Activated CD4-positive, CD25-positive, alpha-beta regulatory T cell treated with anti-CD3 and anti-CD28 coated beads, Interleukin-2, amount 50 U/mL, for 24 hours (primary cell): ENCODE results near the gene AFDN.

Source experiments
- ATAC-seq, 2 donors: fragments of 150-1000 bp; cut with Tn5 transposase; one replicate each; pipeline ENCODE4 v1.10.0; 2021; ENCODE audit warnings: mild to moderate bottlenecking in 1 of 2, moderate library complexity in 1 of 2

AFDN gene

DNA sequence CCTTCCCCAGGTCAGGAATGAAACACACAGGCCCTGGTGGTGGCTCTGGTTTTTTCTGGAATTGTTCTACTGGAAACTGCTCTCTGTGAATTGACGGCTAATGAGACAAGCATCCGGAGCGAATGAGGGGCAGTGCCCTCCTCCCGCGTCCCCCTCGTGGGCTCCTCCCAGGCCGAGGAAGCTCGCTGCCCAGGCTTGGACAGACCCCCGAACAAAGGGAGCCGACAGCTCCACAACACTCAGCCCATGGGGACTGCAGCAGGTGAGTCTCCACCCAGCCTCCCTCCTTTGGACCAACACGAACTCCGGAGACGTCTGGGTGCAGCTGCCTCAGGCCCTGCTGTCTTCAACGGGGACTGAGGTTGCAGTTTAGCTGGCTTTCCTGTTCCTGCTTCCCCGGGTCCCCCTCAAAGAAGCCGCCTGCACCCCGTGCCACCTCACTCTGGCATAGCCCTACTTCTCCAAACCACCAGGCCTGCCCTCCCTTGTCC, 31.3 kb upstream of the AFDN start:
- no peak for ATAC-seq

DNA sequence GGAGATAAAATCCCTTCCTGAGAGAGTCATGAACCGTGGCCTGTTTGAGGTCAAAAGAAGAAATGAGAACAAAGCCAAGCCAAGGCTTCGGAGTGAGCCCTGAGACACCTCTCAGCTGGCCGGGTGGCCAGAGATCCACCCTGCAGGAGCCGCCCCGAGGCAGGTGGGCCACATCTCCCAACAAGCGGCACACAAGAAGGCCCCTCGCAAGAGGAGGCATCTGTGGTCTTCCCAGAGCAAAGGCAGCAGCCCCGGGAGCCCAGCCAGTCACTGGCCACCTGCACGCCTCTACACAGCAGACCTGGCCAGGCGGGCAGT, 30.9 kb upstream of the AFDN start:
- ATAC-seq: no peak

DNA sequence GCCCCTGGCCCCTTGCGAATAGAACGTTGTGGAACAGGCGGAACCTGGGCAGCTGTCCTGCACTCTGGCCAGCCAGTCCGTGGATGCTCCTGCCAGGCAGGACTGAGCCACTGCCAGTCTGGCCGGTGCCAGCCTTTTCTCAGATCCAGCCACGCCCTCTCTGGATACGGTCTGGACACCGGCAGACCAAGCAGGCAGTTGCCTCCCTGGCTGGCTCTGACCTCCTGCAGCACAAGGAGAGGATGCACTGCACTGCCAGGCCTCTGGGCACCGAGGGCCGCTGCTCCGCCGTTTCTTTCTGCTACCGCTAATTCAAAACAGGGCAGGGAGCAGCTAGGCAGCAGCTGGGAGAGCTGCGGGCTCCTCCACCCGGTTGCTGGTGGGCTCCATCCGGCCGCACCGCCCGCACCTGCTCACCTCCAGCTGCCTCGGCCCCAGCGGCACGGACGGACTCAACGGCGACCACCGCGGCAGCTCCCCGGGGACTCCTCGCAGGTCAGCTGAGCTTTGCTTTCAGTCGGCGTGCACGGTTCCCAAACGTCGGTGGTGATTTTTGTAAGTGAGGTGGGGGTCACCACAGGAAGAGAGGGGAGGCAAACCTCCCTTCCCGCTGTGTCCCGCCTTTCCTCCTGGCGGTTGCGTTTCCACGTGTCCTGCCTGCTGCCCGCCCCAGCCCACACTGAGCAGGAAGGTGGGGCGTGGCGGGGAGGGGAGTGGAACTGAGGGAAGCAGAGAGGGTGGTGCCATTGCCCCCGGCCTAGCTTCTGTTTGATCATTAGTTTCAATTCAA, 30.3 kb upstream of the AFDN start:
- no peak for ATAC-seq

DNA sequence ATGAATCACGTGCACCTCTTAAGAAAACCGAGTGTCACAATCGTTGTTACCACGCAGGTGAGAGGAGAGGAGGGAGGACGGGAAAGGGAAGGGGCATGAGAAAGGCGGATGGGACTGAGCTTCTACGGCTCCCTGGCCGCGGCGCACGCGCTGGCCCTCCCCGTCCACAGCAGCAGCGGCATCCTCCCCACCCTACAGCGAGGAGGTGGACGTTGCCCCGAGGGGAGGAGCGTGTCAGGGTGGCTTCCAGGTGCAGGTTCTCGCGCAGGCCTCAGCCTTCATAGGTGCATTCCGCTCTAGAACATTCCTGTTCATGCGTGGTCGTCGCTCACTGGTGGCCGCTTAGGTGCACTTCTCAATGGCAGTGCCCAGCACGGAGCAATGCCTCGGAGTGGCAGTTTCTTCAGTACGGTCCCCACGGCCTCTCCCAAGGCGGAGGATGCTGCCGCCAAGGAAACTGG, 29.7 kb upstream of the AFDN start:
- ATAC-seq: no peak

DNA sequence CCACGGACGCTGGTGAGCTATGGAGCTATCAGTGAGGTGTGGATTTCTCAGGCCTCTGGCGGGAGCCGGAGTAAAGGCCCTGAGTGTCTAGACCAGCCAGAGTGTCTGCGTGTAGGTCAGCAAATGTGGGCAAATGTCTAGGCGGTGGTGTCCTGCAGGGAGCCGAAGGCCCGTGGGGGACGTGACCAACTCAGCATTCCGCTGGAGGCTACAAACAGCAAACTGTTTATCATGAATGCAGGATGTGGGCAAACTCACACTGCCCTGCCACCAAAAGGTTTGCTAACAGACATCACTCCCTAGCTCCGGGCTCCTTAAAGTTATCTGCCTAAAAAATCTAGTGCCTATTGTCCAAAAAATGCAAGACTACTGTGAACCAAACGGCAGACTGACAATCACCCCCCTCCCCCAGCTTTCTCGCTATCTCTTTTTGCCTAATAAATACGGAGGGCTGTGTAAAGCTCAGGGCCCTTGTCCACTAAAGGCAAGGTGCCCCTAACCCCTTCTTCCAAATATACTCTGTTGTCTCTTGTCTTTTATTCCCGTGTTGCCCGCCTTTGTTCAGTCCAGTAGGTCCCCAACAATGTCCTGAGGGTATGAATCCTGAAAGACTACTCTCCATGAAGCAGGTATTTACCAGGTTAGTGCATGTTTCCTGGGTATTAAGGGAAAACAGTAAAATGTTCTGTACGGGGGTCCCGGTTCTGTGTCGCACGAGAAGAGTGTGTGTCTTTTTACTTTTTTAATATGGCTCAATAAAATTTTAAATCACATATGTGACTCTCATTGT, 29.0 kb upstream of the AFDN start:
- ATAC-seq: no peak

DNA sequence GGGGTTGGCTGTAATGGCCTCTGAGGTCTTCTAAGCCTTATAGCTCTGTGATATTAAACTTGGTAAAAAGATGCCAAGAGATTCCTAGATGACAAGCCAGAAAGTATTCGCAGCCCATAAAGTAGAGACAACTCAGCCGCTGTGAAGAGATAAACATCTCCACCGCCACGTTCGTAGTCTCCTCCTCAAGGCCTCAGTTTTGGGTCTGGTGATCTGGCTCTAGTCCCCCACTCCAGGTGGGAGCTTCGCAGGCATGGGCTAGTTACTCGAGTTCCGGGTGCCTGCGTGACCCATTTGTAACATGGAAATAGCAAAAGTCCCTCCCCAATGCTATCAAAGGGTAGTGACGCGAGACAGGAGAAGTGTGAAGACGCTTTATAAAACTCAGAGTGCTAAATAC, 28.3 kb upstream of the AFDN start:
- no peak for ATAC-seq

DNA sequence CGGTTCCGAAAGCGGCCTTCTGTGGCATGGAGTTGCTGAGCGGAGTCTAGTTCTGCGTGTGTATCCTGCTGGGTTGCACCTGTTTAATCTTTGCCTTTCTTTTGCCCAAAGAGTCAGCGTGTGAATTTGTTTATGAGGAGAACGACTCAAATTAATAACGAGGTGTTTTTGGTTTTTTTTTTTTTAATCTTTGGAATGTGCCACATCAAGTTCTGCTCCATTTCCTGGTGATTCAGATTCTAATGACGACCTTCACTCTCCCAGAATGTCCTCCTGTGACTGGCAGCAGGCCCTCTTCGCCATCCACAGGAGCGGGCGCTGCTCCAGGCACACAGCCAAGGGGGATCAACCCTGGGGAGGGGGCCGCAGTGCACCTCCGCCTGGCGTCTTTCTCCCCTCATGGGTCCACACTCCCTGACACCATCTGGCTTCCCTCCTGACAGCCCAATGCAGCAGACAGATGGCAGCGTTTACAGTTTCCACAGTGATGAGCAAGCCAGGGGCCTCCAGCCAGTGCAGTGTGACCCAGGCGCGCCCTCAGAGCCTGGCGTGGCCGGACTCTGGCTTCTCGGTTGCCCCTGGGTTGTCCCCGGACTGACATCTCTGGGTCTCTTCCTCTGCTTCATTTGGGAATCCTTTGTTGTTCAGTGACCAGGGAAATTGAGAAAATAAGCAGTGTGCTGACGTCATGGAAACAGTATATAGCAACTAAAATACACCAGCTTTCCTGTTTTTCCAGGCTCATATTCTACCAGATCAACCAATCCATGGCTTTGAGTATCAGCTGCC, 27.5 kb upstream of the AFDN start:
- no peak for ATAC-seq

DNA sequence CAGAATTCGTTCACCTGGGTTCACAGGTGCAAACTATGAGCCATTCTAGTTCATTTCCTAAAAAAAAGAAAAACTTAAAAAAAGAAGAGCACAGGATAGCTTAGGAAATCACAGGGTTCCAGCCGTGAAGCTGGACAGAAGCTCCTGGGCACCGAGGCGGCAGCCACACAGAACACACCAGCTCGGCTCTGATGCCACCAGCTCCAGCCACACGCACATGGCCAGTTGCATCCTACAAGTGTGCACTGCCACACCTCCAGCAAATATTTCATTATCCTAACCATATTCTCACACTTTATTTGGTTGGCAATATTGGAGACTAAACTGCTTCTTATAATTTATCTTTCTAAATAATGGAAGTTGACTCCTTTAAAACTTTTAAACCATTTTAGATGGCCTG, 26.2 kb upstream of the AFDN start:
- ATAC-seq: no peak

DNA sequence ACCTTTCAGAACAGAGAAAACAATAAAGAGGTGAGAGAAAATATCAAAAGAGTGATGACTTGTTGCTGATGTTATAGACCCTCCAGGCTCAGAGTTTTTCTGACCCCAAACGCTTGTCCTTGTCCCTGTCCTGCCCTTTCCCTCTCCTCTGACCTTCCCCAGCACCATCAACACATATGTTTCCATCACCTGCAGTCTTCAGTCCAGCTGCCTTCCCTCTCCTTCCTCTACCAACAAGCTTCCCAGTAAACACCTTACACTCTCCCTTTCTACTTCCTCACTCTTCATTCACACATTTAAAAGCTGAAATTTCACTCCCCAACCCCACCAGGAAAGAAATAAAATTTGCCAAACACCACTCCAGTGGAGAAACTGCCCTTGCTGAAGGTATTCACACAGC, 25.4 kb upstream of the AFDN start:
- ATAC-seq: no peak

DNA sequence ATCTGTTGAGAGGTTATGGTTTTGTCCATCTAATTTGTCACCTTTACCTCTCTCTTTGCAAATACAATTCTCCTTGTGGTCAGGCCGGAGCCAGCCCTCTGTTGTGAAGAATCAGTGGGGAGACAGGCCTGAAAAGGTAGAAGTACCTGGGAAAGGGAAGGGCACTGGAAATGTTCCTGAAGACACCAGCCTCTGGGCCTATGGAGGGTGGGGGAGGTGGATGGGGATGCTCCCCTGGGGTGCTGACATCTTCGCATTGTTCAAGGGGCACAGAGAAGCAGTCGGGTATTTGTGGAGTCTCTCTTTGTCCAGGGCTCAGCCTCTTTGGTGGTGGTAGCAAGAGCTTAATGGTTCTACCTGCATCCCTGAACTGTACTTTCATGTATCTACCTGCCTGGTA, 24.4 kb upstream of the AFDN start:
- no peak for ATAC-seq

DNA sequence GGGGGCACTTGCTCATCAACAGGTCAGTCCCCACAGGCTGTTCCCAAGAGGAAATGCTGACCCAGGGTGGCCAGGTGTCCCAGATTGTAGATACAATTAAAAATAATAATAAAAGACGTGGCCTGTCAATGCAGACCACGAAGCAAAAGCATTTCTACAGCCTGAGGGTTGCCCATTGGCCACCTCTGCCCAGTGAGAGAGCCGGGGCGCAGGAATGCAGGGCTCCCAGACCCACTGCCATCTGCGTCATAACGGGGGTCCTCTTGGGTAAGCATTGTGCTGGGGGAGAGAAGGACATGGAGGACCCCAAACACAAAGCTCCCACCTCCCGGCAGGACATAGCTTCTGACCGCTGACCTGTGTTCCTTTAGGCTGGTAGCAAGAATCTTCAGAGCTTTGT, 22.9 kb upstream of the AFDN start:
- ATAC-seq: no peak

DNA sequence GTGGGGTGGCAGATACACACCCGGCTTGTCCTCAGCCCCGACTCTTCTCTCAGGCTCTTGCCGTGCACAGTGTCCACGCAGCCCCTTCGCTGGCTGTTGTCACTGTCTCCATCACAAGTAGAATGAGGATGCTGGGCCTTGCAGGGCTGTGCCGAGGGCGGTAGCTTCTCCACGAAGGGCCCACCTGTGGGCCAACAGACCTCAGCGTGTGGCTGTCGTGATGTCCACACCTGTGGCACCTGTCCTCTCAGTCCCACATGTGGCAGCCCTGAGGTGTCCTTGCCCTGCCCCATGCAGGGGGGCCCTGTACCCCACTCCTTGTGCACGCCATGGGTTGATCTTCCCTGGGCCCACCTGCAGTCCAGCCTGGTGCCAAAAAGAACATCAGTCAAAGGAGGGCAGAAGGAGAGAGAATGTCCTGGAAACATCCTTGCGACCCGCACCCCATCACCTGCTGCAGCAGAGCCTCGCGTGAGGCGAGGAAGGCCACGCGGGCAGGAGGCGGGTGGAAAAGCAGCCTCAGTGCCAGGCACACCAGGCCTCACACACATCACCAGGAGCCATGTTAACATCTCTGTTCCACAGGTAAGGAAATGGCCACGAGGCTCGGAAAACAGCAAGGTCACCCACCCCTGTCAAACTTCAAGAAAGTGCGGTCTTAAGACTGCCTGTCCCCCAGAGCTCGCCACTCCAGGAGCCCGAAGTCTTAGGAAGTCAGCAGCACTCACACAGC, 22.3 kb upstream of the AFDN start:
- no peak for ATAC-seq

DNA sequence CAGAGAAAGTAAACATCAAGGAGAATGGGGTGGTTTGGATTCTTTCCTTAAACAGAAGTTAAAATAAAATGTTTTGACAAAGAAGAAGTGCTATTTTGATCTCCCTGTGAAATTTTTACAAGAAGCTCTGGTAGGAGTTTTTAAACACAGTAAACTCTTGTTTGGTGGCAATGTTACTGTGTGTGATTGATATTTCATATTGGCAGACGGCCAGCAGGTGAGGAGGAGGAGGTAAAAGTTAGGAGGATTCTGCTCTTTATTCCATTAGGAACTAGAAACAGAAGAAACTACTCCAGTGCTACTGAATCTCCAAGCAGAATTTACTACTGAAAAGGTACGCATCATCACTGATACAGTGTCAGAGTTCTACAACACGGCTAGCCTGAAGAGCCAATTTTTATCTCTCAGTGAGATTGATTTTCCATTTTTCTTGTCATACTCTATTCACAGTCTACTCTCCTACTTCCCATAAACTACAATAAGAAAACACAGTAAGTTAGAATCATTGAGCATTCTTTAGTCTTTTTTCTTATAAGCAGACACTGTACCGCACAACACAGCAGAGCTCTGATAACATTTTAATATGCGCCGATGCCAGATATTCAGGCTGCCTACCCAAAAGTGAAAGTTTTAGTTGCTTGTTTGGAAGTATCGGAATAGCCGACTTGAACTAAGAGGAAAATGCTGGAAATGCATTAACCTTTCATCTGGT, 21.2 kb upstream of the AFDN start:
- ATAC-seq: no peak

DNA sequence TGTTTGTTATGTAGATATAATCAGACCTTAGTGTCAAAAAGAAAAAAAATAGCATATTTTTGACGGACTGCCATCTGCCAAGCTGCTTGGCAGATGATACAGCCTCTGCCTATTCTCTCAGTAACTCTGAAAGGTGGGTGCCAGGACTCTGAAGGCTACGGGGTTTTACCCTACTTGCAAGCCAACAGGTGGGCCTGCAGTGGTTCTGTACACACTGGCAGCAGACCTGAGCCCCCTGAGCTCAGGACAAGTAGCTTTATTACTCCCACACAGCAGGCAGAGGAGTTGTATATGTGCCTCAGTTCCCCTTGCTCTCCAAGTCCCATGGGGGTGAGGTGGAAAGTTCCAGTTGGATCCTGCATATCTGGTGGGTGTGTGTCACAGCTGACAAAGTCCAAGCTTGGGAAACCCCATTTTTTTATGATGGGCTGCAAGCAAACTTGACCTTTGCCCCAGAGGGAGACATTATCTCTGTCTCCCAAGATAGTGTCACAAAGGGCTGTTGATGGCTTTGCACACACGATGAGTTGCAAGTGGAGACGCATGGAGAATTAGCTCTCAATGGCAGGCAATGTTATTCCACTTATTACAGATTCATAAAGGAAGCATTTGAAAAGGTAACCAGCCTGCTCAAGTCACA, 20.5 kb upstream of the AFDN start:
- no peak for ATAC-seq

DNA sequence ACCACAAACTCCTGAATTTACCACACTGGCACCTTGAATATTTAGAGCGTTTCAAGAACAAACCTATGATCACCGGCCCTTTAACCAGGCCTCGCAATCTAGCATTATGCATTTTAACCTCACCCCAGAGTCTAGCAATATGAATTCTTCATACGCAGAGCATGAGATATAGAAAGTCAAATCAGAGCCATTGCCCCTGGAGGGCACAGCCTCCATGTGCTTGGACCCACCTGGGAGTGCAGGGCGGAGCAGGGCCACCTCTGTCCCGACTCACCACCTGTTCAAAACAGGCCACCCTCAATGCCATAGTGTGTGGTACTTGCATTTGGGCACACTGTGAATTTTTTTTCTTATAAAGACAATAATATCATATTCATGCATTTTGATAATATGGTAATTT, 19.5 kb upstream of the AFDN start:
- ATAC-seq: no peak

DNA sequence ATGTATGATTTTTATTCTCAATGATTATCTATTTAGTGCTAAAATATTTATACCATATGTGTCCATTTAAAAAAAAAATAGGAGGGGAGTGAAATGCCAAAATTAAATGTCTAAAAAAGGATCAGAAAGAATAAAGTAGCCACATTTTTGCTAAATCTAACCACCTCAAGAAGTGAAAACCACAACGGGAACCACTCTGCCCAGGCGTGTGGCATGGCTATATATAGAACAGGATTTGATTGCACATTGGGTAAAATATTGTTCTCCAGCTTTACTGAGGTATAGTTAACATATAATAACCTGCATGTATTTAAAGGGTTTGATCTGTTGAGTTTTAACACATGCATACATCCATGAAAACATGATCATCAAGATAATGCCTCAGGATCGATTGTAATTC, 19.0 kb upstream of the AFDN start:
- ATAC-seq: no peak

DNA sequence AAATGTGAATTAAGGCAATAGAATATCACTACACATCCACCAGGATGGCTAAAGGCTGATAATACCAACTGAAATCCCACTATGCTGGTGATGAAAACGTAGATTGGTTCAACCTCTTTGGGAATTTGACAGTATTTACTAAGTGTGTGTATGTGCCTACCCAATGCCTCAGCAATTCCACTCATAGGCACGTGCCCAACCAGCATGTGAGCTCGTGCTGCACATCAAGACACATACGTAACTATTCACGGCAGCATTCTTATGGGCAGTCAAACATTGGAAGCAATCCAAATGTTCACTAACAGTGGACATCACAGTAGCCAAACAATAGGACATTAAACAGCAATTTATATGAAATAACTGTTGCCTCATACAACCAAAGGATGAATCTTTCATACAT, 15.7 kb upstream of the AFDN start:
- no peak for ATAC-seq

DNA sequence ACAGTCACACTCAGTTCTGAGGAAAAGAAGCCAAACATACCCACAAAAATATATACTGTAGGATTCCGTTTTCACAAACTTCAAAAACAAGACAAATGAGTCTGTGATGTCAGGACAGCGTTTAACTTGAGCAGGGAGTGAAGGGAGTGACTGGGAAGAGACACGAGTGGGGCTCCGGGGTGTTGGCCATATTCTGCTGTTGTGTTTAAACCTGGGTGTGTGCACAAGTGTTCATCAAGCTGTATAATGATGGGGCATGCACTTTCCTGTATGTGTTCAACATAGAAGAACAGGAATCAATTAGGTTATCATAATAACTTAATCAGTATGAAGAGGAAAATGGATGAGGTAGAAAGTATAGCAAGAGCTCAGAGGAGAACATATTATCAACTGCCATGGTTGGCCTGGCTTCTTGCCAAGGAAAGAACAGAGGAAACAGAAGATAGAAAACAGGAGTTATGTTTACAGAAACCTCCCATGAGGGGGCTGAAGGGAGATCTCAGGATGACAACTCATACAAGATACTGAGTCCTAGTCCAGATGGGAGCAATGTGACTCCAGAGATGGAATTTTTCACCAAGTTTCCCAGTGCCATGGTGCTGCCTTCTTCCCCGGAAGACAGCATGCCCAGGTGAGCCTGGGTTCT, 15.1 kb upstream of the AFDN start:
- ATAC-seq: no peak

DNA sequence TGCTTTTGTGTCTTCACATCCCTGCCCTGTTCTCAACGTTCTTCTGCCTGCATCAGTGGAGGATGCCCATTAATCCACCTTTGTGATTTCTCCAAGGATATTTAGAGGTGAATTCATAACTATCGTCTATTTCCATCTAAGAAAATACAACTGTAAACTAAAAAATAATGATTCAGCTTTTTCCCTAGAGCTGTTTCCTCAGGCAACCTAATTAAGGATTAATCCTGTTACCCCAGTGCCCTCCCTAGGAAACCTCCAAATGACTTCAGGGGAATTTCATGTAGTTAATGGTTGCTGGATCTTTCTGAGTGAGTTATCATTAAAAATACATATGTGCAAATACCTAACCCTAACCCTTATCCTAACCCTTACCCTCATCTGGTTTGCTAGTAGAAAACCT, 14.6 kb upstream of the AFDN start:
- no peak for ATAC-seq

DNA sequence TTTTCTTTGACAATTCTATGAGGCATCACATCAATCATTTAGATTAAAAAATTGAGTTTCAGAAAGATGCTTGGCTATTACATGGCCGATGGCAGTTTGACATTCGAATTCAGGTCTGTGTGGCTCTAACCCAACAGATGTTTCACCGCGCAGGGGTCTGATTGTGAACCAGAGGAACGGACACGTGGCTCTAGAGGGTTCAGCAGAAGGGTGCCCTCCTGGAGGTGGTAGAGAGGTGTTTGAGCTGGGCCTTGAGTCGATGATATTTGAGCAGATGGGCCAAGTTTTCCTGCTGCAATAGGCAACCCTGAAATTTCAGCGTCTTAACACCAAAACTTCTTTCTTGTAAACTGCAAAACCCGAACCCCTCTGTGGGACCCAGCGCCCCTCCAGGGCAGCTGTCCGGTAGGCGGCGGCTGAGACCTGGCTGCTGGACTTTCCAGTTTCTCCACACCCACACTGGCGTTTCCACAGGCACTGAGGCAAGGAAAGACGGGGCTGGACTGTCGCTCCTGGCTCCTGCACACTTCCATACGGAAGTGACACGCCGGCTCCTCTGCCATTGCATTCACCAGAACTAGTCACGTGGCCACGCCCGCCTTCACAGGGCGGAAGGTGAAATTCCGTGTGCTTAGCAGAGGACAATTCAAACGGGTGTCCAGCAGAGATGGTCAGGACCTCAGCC, 11.3 kb upstream of the AFDN start:
- ATAC-seq: no peak

DNA sequence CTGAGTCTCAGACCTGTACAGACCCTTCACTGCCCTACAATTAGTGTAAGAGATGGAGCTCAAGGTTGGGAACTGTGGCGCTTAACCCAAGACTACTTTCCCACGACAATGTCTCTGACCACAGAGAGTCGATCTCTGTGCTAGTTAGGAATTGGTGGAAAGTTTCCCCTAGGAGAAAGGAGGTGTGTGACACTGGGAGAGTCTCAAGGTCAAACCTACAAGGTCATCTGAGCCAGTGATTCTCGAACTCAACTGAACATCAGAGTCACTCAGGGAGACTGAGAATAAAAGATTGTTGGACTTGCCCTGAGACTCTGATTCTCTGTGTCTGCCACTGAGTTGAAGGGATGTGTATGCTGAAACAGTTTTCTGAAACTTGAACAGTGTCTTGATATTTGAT, 9.7 kb upstream of the AFDN start:
- no peak for ATAC-seq
